SU-DHL-6 (cell line): ENCODE results near the gene OR4K5.

Experiments
- H2AFZ ChIP-seq: fragments of 200-600 bp; sonication (generic); 2 replicates; pipeline ENCODE4 v1.6.1; 2014; ENCODE audit warnings: low read depth, mild to moderate bottlenecking, moderate library complexity, mixed read lengths, antibody characterized with exemption, low read length; ENCODE audit not compliant: severe bottlenecking
- H3F3A ChIP-seq: fragments of 200-600 bp; shearing (Covaris generic); 2 replicates; pipeline ENCODE4 v1.6.0; 2016; ENCODE audit warnings: antibody characterized with exemption, mild to moderate bottlenecking; ENCODE audit not compliant: insufficient read depth
- H3K27ac ChIP-seq: fragments of 200-600 bp; sonication (generic); 2 replicates; pipeline ENCODE4 v1.5.1; 2016; ENCODE audit warnings: low read depth, mild to moderate bottlenecking, low read length, moderate library complexity, mixed read lengths
- H3K27me3 ChIP-seq: fragments of 200-600 bp; sonication (generic), shearing (Covaris generic); 2 replicates; pipeline ENCODE4 v1.6.0; 2014; ENCODE audit warnings: mild to moderate bottlenecking, low read length
- H3K36me3 ChIP-seq: fragments of 200-600 bp; sonication (generic); 2 replicates; pipeline ENCODE4 v1.6.1; 2014; ENCODE audit warnings: mild to moderate bottlenecking, low read length, mixed read lengths
- H3K4me2 ChIP-seq: fragments of 300-600, 200-600 bp; shearing (Covaris generic), sonication (generic); 2 replicates; pipeline ENCODE4 v1.6.0; 2014; ENCODE audit warnings: low read length, low read depth, mild to moderate bottlenecking; ENCODE audit not compliant: poor library complexity, severe bottlenecking
- H3K4me3 ChIP-seq: fragments of 200-600 bp; sonication (generic); 2 replicates; pipeline ENCODE4 v1.5.1; 2014; ENCODE audit warnings: antibody characterized with exemption, low read length, mild to moderate bottlenecking, mixed read lengths; ENCODE audit not compliant: insufficient read depth, poor library complexity, severe bottlenecking
- H3K79me2 ChIP-seq: fragments of 200-600 bp; sonication (generic); 2 replicates; pipeline ENCODE4 v1.6.1; 2014; ENCODE audit warnings: mild to moderate bottlenecking, low read length, moderate library complexity; ENCODE audit not compliant: insufficient read depth
- H3K9ac ChIP-seq: fragments of 200-600 bp; sonication (generic); 2 replicates; pipeline ENCODE4 v1.7.0; 2014; ENCODE audit warnings: mild to moderate bottlenecking, low read length
- H3K9me2 ChIP-seq: fragments of 200-600 bp; sonication (generic); replicated peaks from 2 replicates; pipeline ENCODE4 v1.6.1; 2014; ENCODE audit warnings: low read length; ENCODE audit not compliant: insufficient read depth
- H3K9me3 ChIP-seq: fragments of 200-600 bp; sonication (generic); 2 replicates; pipeline ENCODE4 v1.6.1; 2014; ENCODE audit warnings: low read length, mixed read lengths; ENCODE audit not compliant: insufficient read depth
- H4K20me1 ChIP-seq: fragments of 200-600 bp; sonication (generic); 2 replicates; pipeline ENCODE4 v1.6.1; 2014; ENCODE audit warnings: low read depth, mild to moderate bottlenecking, antibody characterized with exemption, low read length, moderate library complexity, mixed read lengths
- CTCF ChIP-seq: fragments of 200-600 bp; sonication (generic); IDR thresholded peaks from one replicate; pipeline ENCODE4 v1.5.1; 2017; ENCODE audit warnings: antibody characterized with exemption, mild to moderate bottlenecking, low read length, moderate library complexity; ENCODE audit not compliant: insufficient read depth, poor library complexity, severe bottlenecking
- EZH2phosphoT487 ChIP-seq: fragments of 200-600 bp; sonication (generic), shearing (Covaris generic); conservative IDR thresholded peaks from 2 replicates; pipeline ENCODE4 v1.6.1; 2018; ENCODE audit warnings: mild to moderate bottlenecking, antibody characterized with exemption, low read length, moderate library complexity, mixed read lengths

Gene OR4K5

GRCh38 chr14:19878029-19878642, 42.3 kb upstream of the OR4K5 start:
- H3K4me3 ChIP-seq = no peak overlapping the region
- H3K27ac ChIP-seq = no peak overlapping the region
- H2AFZ ChIP-seq = no peak overlapping the region
- H3K9ac ChIP-seq = no peak overlapping the region
- no peaks in the 10 kb centered on the region for H3F3A ChIP-seq
- no peaks in the 10 kb centered on the region for H3K9me2 ChIP-seq
- no peaks in the 10 kb centered on the region for H3K27me3 ChIP-seq
- TF ChIP-seq EZH2phosphoT487 = no peak
- peak; percentile 77 for TF ChIP-seq CTCF
- no peak overlapping the region for H3K4me2 ChIP-seq
- no peaks in the 10 kb centered on the region for H4K20me1 ChIP-seq
- H3K36me3 ChIP-seq = no peaks in the 10 kb centered on the region
- H3K9me3 ChIP-seq = no peaks in the 10 kb centered on the region
- H3K79me2 ChIP-seq = no peaks in the 10 kb centered on the region

- Histone ChIP-seq H3K4me3 (no peak overlapping the region), H3K79me2 (no peaks in the 10 kb centered on the region), H3K9ac (no peak overlapping the region), H3K27ac (no peak overlapping the region), H3K9me3 (peaks cover 9% of the 10 kb centered on the region; the same call in 1 of the 2 replicates), H3K9me2 (no peaks in the 10 kb centered on the region), H3K36me3 (no peaks in the 10 kb centered on the region), H3F3A (no peaks in the 10 kb centered on the region), H4K20me1 (no peaks in the 10 kb centered on the region), H3K27me3 (no peaks in the 10 kb centered on the region), H2AFZ (no peak overlapping the region), H3K4me2 (no peak overlapping the region)
- TF ChIP-seq CTCF = no peak
- TF ChIP-seq EZH2phosphoT487 = no peak
Observed at GRCh38 chr14:19895282-19895681, 25.1 kb upstream of the OR4K5 start.

GRCh38 chr14:19900999-19901398, 19.4 kb upstream of the OR4K5 start:
- no peak overlapping the region for H2AFZ ChIP-seq
- H3K36me3 ChIP-seq = no peaks in the 10 kb centered on the region
- H3K9ac ChIP-seq = no peak overlapping the region
- H3F3A ChIP-seq = no peaks in the 10 kb centered on the region
- no peak overlapping the region for H3K4me3 ChIP-seq
- no peaks in the 10 kb centered on the region for H3K9me2 ChIP-seq
- no peaks in the 10 kb centered on the region for H4K20me1 ChIP-seq
- TF ChIP-seq EZH2phosphoT487 = no peak
- TF ChIP-seq CTCF = no peak
- H3K9me3 ChIP-seq = peaks cover 2% of the 10 kb centered on the region; the same call in 1 of the 2 replicates
- H3K27ac ChIP-seq = no peak overlapping the region
- H3K27me3 ChIP-seq = no peaks in the 10 kb centered on the region
- no peaks in the 10 kb centered on the region for H3K79me2 ChIP-seq
- H3K4me2 ChIP-seq = no peak overlapping the region
